Measurements from ENCODE around the gene TP63.

DNA sequence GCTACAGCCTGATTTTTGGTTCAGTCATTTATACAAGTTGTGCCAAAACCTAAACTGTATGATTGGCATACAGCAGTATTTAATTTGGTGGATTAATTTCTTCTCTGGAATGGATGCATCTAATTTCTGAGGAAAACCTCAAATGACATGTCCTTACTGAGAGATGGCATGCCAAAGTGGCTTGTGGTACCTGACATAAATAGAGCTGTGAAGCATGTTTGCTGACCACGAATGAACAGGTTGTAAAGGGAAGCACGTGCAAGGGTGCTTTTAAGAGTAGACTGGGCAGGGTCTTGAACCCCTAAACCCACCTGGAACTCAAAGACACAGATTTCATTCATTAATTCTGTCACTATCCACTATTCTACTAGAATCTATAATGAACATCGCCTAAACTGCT, 77.2 kb downstream of the TP63 start:
- TF ChIP-seq CTCF (IDR thresholded peaks at IDR 0.05; ENCODE audit: low read length): no peak
- no peak for TF ChIP-seq EZH2 (IDR thresholded peaks at IDR 0.05; ENCODE audit: borderline replicate concordance, low read length)
